Measurements from ENCODE around the gene HIVEP3. TPM values are rescaled to one million over a fixed set of nuclear protein-coding genes. Genes with fewer than 3 reads are reported as not detected.

HIVEP3 gene
- total RNA-seq, 1 experiment from 2014 or later = 11.0 TPM

DNA sequence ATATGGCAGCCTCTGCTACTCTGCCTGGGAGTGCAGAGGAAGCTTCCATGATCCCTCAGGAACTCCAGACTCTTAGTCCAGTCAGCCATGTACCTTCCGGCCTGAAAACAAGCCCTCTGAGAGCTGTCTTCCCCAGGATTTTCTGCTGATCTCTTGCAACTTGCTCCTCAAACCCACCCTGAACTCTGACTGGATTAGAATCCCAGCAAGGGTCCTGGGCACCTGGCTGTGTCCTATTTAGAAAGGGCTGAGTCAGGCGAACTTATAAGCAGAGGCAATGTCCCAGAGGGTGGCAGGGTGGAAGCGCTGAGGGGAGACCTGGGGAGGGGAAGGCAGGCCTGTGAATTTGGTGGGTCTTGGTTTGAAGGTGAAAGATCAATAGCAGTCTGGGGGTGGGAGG lies 249.8 kb downstream of the HIVEP3 start:
- peaks cover 42% of the 10 kb centered on the region for H3F3A ChIP-seq (ENCODE audit: insufficient read depth, low read depth)
- no peak overlapping the region for H2AFZ ChIP-seq
- H3K79me2 ChIP-seq (ENCODE audit: low read depth) = no peaks in the 10 kb centered on the region
- H3K4me2 ChIP-seq = no peak overlapping the region
- H4K20me1 ChIP-seq (ENCODE audit: insufficient read depth) = no peaks in the 10 kb centered on the region
- H3K4me3 ChIP-seq = no peak overlapping the region
- H3K9me2 ChIP-seq (ENCODE audit: insufficient read depth) = no peaks in the 10 kb centered on the region
- H3K36me3 ChIP-seq (ENCODE audit: low read depth) = no peaks in the 10 kb centered on the region
- no peak for DNase-seq
- H3K27me3 ChIP-seq (ENCODE audit: insufficient read depth, low read depth) = no peaks in the 10 kb centered on the region
- ChIA-PET CTCF (no interaction called here), POLR2A (ENCODE audit: unreplicated experiment) (interaction anchor here (0.7 kb wide), 1 partner anchor 1272 kb away, joined by 4 read pairs; no protein-coding TSS in a partner anchor)
- no peaks in the 10 kb centered on the region for H3K9me3 ChIP-seq (ENCODE audit: insufficient read depth, low read depth)
- no TSS peak for BruUV-seq (replicated peaks)
- H3K4me1 ChIP-seq (replicated peaks; ENCODE audit: insufficient read depth) = peaks cover 96% of the 10 kb centered on the region
- H3K27ac ChIP-seq = no peak overlapping the region
- intact Hi-C loops (cut with micrococcal nuclease; ENCODE audit: unreplicated experiment) = loop anchor here (10.0 kb wide), 1 partner anchor 496 kb away; the partner anchor contains the start of gene GUCA2A
- no peak for TF ChIP-seq EZH2 (IDR thresholded peaks at IDR 0.05; ENCODE audit: low read depth)
- TF ChIP-seq, protein P1, sequence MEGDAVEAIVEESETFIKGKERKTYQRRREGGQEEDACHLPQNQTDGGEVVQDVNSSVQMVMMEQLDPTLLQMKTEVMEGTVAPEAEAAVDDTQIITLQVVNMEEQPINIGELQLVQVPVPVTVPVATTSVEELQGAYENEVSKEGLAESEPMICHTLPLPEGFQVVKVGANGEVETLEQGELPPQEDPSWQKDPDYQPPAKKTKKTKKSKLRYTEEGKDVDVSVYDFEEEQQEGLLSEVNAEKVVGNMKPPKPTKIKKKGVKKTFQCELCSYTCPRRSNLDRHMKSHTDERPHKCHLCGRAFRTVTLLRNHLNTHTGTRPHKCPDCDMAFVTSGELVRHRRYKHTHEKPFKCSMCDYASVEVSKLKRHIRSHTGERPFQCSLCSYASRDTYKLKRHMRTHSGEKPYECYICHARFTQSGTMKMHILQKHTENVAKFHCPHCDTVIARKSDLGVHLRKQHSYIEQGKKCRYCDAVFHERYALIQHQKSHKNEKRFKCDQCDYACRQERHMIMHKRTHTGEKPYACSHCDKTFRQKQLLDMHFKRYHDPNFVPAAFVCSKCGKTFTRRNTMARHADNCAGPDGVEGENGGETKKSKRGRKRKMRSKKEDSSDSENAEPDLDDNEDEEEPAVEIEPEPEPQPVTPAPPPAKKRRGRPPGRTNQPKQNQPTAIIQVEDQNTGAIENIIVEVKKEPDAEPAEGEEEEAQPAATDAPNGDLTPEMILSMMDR (conservative IDR thresholded peaks at IDR 0.05) = no peak

DNA sequence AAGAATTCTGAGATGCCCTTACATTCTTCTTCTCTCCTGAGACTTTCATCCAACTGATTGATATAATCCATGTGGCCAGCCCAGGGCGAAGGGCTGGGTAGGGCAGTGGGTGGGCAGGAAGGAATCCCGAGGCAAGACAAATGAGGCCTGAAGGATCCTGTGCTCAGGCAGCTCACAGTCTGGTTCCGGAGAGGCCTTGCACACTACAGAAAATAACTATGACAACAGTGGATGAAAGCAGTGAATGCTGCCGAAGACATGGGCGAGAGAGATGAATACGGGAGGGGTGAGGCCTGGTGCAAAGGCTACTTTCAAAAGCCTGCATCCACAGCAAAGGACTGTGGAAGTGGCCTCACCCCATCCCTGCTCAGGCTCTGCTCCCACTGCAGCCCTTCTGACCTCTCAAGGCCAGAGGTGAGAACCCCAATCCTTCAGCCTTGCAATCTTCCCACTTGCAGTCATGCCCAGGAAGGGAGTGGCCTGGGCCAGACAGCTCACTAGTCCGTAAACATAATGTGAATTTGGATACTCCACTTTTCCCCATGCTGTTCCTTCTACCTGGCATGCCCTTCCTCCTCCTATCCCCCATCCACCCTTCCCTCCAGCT lies 250.6 kb downstream of the HIVEP3 start:
- DNase-seq = no peak
- no peaks in the 10 kb centered on the region for H3K36me3 ChIP-seq (ENCODE audit: low read depth)
- H3K4me2 ChIP-seq = peak overlapping the region; percentile 32; the same call in 1 of the 2 replicates
- no peak overlapping the region for H3K27ac ChIP-seq
- no TSS peak for BruUV-seq (replicated peaks)
- intact Hi-C loops (cut with micrococcal nuclease; ENCODE audit: unreplicated experiment) = loop anchor here (10.0 kb wide), 1 partner anchor 497 kb away; the partner anchor contains the start of gene GUCA2A
- ChIA-PET POLR2A (ENCODE audit: unreplicated experiment) (no interaction called here), CTCF (no interaction called here)
- no peaks in the 10 kb centered on the region for H3K9me3 ChIP-seq (ENCODE audit: insufficient read depth, low read depth)
- no peaks in the 10 kb centered on the region for H3K79me2 ChIP-seq (ENCODE audit: low read depth)
- H2AFZ ChIP-seq = no peak overlapping the region
- peaks cover 97% of the 10 kb centered on the region for H3K4me1 ChIP-seq (replicated peaks; ENCODE audit: insufficient read depth)
- TF ChIP-seq, protein P1 (conservative IDR thresholded peaks at IDR 0.05) = no peak
- TF ChIP-seq EZH2 (IDR thresholded peaks at IDR 0.05; ENCODE audit: low read depth) = no peak
- H4K20me1 ChIP-seq (ENCODE audit: insufficient read depth) = no peaks in the 10 kb centered on the region
- H3K27me3 ChIP-seq (ENCODE audit: insufficient read depth, low read depth) = no peaks in the 10 kb centered on the region
- H3F3A ChIP-seq (ENCODE audit: insufficient read depth, low read depth) = peaks cover 44% of the 10 kb centered on the region
- no peak overlapping the region for H3K4me3 ChIP-seq
- no peaks in the 10 kb centered on the region for H3K9me2 ChIP-seq (ENCODE audit: insufficient read depth)

GRCh38 chr1:41666981-41667631 lies 251.6 kb downstream of the HIVEP3 start:
- POLR2A ChIA-PET (ENCODE audit: unreplicated experiment) = no interaction called here
- CTCF ChIA-PET = interaction anchor here (0.6 kb wide), 2 partner anchors 44 to 494 kb away, joined by 3 to 5 read pairs; no protein-coding TSS in a partner anchor
- Histone ChIP-seq H3K9me3 (ENCODE audit: insufficient read depth, low read depth) (no peaks in the 10 kb centered on the region), H4K20me1 (ENCODE audit: insufficient read depth) (no peaks in the 10 kb centered on the region), H3K9me2 (ENCODE audit: insufficient read depth) (no peaks in the 10 kb centered on the region), H3K27me3 (ENCODE audit: insufficient read depth, low read depth) (no peaks in the 10 kb centered on the region), H3F3A (ENCODE audit: insufficient read depth, low read depth) (peaks cover 42% of the 10 kb centered on the region), H3K4me2 (peak overlapping the region; percentile 32), H3K79me2 (ENCODE audit: low read depth) (no peaks in the 10 kb centered on the region), H2AFZ (no peak overlapping the region), H3K36me3 (ENCODE audit: low read depth) (no peaks in the 10 kb centered on the region), H3K4me1 (replicated peaks; ENCODE audit: insufficient read depth) (peaks cover 89% of the 10 kb centered on the region), H3K4me3 (no peak overlapping the region), H3K27ac (0 out of 2 replicates have a peak overlapping the region, but pooled peaks have one; percentile 17)
- intact Hi-C loops (cut with micrococcal nuclease; ENCODE audit: unreplicated experiment) = loop anchor here (10.0 kb wide), 1 partner anchor 498 kb away; the partner anchor contains the start of gene GUCA2A
- no TSS peak for BruUV-seq (replicated peaks)
- peak in 1 of 2 experiments; percentile 83 for DNase-seq
- no peak for TF ChIP-seq EZH2 (IDR thresholded peaks at IDR 0.05; ENCODE audit: low read depth)
- TF ChIP-seq, protein P1 (conservative IDR thresholded peaks at IDR 0.05) = no peak
